CD4-positive, CD25-positive, alpha-beta regulatory T cell (primary cell): ENCODE data around the gene TSGA10. TPM values are rescaled to one million over a fixed set of nuclear protein-coding genes. Genes with fewer than 3 reads are reported as not detected.
A peak's percentile ranks its signal among the peaks of the same experiment; 100 is the strongest.

Experiments
- ATAC-seq, 2 donors: fragments of 150-1000 bp; cut with Tn5 transposase; one replicate each; pipeline ENCODE4 v1.10.0; 2021; ENCODE audit warnings: low read depth in 2 of 2, moderate number of reproducible peaks in 2 of 2, moderate library complexity in 1 of 2
- DNase-seq, 3 donors: peaks; one replicate each; pipeline versions ENCODE4 v3.0.0 to v3.0.0-alpha.2; 2012 to 2022; ENCODE audit warnings: mixed read lengths in 1 of 3
- H3K27ac ChIP-seq: one replicate; pipeline ENCODE4 v1.7.0; 2013; ENCODE audit warnings: mild to moderate bottlenecking, low read length; ENCODE audit not compliant: insufficient read depth, poor library complexity, severe bottlenecking
- H3K27me3 ChIP-seq: one replicate; pipeline ENCODE4 v1.7.0; 2013; ENCODE audit warnings: low read length; ENCODE audit not compliant: control insufficient read depth, insufficient read depth
- H3K36me3 ChIP-seq: one replicate; pipeline ENCODE4 v1.7.0; 2013; ENCODE audit warnings: mild to moderate bottlenecking, low read length, moderate library complexity; ENCODE audit not compliant: control insufficient read depth, insufficient read depth
- H3K4me1 ChIP-seq: 2 replicates; pipeline ENCODE4 v1.7.0; 2013; ENCODE audit warnings: mild to moderate bottlenecking, low read length; ENCODE audit not compliant: insufficient read depth, control insufficient read depth, poor library complexity, severe bottlenecking
- H3K4me3 ChIP-seq: one replicate; pipeline ENCODE4 v1.7.0; 2013; ENCODE audit warnings: low read depth, mild to moderate bottlenecking, low read length, moderate library complexity
- H3K9me3 ChIP-seq, 2 experiments: 1 replicate in 1 of 2; 2 replicates in 1 of 2; pipeline ENCODE4 v1.7.0; 2013; ENCODE audit warnings: low read length in 2 of 2, mild to moderate bottlenecking in 1 of 2, moderate library complexity in 1 of 2; ENCODE audit not compliant: control insufficient read depth in 2 of 2
- H3K27ac Mint-ChIP-seq, 3 donors: one replicate each; pipeline ENCODE4 v1.8.0; 2020 to 2022; ENCODE audit warnings: mild to moderate bottlenecking in 3 of 3, mixed read lengths in 3 of 3, moderate library complexity in 2 of 3
- H3K27me3 Mint-ChIP-seq: one replicate; pipeline ENCODE4 v1.8.0; 2022; ENCODE audit warnings: mild to moderate bottlenecking, mixed read lengths
- H3K36me3 Mint-ChIP-seq: one replicate; pipeline ENCODE4 v1.8.0; 2020; ENCODE audit warnings: mixed read lengths
- H3K4me1 Mint-ChIP-seq, 4 donors: one replicate each; pipeline ENCODE4 v1.8.0; 2020 to 2022; ENCODE audit warnings: mixed read lengths in 4 of 4, mild to moderate bottlenecking in 1 of 4
- H3K4me3 Mint-ChIP-seq, 4 donors: one replicate each; pipeline ENCODE4 v1.8.0; 2020 to 2022; ENCODE audit warnings: mild to moderate bottlenecking in 4 of 4, mixed read lengths in 4 of 4, moderate library complexity in 3 of 4
- H3K9me3 Mint-ChIP-seq, 7 donors: one replicate each; pipeline ENCODE4 v1.8.0; 2020 to 2022; ENCODE audit warnings: mixed read lengths in 7 of 7, mild to moderate bottlenecking in 3 of 7, moderate library complexity in 2 of 7
- polyA plus RNA-seq, 4 donors: library from polyadenylated mRNA; unstranded; fragments of 300-500 nt; fragmentation: Illumina TruSeq; gene quantifications; one replicate each; pipeline ENCODE4 v1.2.3, GENCODE V29; 2021
- total RNA-seq: library from RNA; stranded (reverse); gene quantifications from one replicate; pipeline ENCODE4 v1.2.3, GENCODE V29; 2022

TSGA10 gene
- total and polyA plus RNA-seq, 5 donors from 2014 or later: 7.7 to 17.2 (median 12.6) TPM

GRCh38 chr2:99112617-99113016, 42.1 kb downstream of the TSGA10 start:
- no peaks in the 10 kb centered on the region for H3K4me1 Mint-ChIP-seq
- Histone ChIP-seq H3K27ac (no peak overlapping the region), H3K9me3 (no peaks in the 10 kb centered on the region), H3K4me1 (no peaks in the 10 kb centered on the region), H3K4me3 (no peak overlapping the region), H3K36me3 (no peaks in the 10 kb centered on the region), H3K27me3 (peaks cover 2% of the 10 kb centered on the region)
- no peaks in the 10 kb centered on the region for H3K9me3 Mint-ChIP-seq
- DNase-seq (no peak), ATAC-seq (no peak)
- no peak overlapping the region for H3K4me3 Mint-ChIP-seq
- no peak overlapping the region for H3K27ac Mint-ChIP-seq
- H3K36me3 Mint-ChIP-seq: no peaks in the 10 kb centered on the region
- H3K27me3 Mint-ChIP-seq: peaks cover 10% of the 10 kb centered on the region

- H3K27ac Mint-ChIP-seq: no peak overlapping the region
- H3K4me3 Mint-ChIP-seq: no peak overlapping the region
- Histone ChIP-seq H3K27me3 (peaks cover 2% of the 10 kb centered on the region), H3K4me3 (no peak overlapping the region), H3K9me3 (no peaks in the 10 kb centered on the region), H3K27ac (no peak overlapping the region), H3K36me3 (no peaks in the 10 kb centered on the region), H3K4me1 (no peaks in the 10 kb centered on the region)
- peaks cover 10% of the 10 kb centered on the region for H3K27me3 Mint-ChIP-seq
- no peaks in the 10 kb centered on the region for H3K9me3 Mint-ChIP-seq
- no peak for DNase-seq
- ATAC-seq: no peak
- H3K36me3 Mint-ChIP-seq: no peaks in the 10 kb centered on the region
- H3K4me1 Mint-ChIP-seq: no peaks in the 10 kb centered on the region
Measured at GRCh38 chr2:99111945-99112344, 42.8 kb downstream of the TSGA10 start.

- H3K4me3 Mint-ChIP-seq: no peak overlapping the region
- H3K4me1 ChIP-seq: no peaks in the 10 kb centered on the region
Measured at GRCh38 chr2:99111236-99111635, 43.5 kb downstream of the TSGA10 start.

GRCh38 chr2:99106913-99107312, 47.8 kb downstream of the TSGA10 start:
- Histone ChIP-seq H3K4me3 (no peak overlapping the region), H3K27ac (no peak overlapping the region), H3K27me3 (peaks cover 2% of the 10 kb centered on the region), H3K4me1 (no peaks in the 10 kb centered on the region), H3K9me3 (no peaks in the 10 kb centered on the region), H3K36me3 (no peaks in the 10 kb centered on the region)
- no peak overlapping the region for H3K4me3 Mint-ChIP-seq
- peaks cover 4% of the 10 kb centered on the region for H3K36me3 Mint-ChIP-seq
- DNase-seq: no peak
- ATAC-seq: no peak
- H3K9me3 Mint-ChIP-seq: no peaks in the 10 kb centered on the region
- peaks cover 5% of the 10 kb centered on the region for H3K27me3 Mint-ChIP-seq
- H3K4me1 Mint-ChIP-seq: peaks cover 0 to 4% (median under 1%) of the 10 kb centered on the region in 4 donors
- no peak overlapping the region for H3K27ac Mint-ChIP-seq

More at GRCh38 chr2:99111236-99111635, 43.5 kb downstream of the TSGA10 start:
- Histone ChIP-seq H3K9me3 (no peaks in the 10 kb centered on the region), H3K27me3 (peaks cover 2% of the 10 kb centered on the region), H3K4me3 (no peak overlapping the region), H3K36me3 (no peaks in the 10 kb centered on the region), H3K27ac (no peak overlapping the region)
- ATAC-seq: no peak
- Mint-ChIP-seq H3K9me3 (no peaks in the 10 kb centered on the region), H3K27ac (no peak overlapping the region), H3K36me3 (no peaks in the 10 kb centered on the region), H3K4me1 (no peaks in the 10 kb centered on the region), H3K27me3 (peaks cover 10% of the 10 kb centered on the region)
- no peak for DNase-seq

GRCh38 chr2:99104006-99104405, 50.7 kb downstream of the TSGA10 start:
- Histone ChIP-seq H3K9me3 (no peaks in the 10 kb centered on the region), H3K27ac (no peak overlapping the region), H3K4me3 (no peak overlapping the region), H3K36me3 (no peaks in the 10 kb centered on the region), H3K27me3 (no peaks in the 10 kb centered on the region), H3K4me1 (no peaks in the 10 kb centered on the region)
- ATAC-seq (no peak), DNase-seq (no peak)
- no peak overlapping the region for H3K4me3 Mint-ChIP-seq
- peaks cover 0 to 11% (median under 1%) of the 10 kb centered on the region in 4 donors for H3K4me1 Mint-ChIP-seq
- peaks cover 4% of the 10 kb centered on the region for H3K36me3 Mint-ChIP-seq
- H3K27ac Mint-ChIP-seq: no peak overlapping the region
- no peaks in the 10 kb centered on the region for H3K27me3 Mint-ChIP-seq
- H3K9me3 Mint-ChIP-seq: no peaks in the 10 kb centered on the region

GRCh38 chr2:99101697-99102096, 53.0 kb downstream of the TSGA10 start:
- peak overlapping the region in 2 of 3 donors; percentile 0 to 3 for H3K27ac Mint-ChIP-seq
- no peak overlapping the region for H3K27ac ChIP-seq
- no peaks in the 10 kb centered on the region for H3K9me3 ChIP-seq
- H3K4me3 Mint-ChIP-seq: no peak overlapping the region
- H3K9me3 Mint-ChIP-seq: peaks cover 0 to under 1% (median 0%) of the 10 kb centered on the region in 7 donors
- H3K4me3 ChIP-seq: no peak overlapping the region
- no peaks in the 10 kb centered on the region for H3K27me3 ChIP-seq
- no peaks in the 10 kb centered on the region for H3K4me1 ChIP-seq
- no peaks in the 10 kb centered on the region for H3K36me3 ChIP-seq
- peaks cover 4% of the 10 kb centered on the region for H3K36me3 Mint-ChIP-seq
- DNase-seq (peak in 1 of 3 donors; percentile 4), ATAC-seq (no peak)
- H3K27me3 Mint-ChIP-seq: no peaks in the 10 kb centered on the region
- peaks cover 0 to 11% (median under 1%) of the 10 kb centered on the region in 4 donors for H3K4me1 Mint-ChIP-seq

- DNase-seq (no peak), ATAC-seq (no peak)
- Histone ChIP-seq H3K27ac (no peak overlapping the region), H3K9me3 (peaks cover 6 to 7% of the 10 kb centered on the region in 2 experiments), H3K4me3 (no peak overlapping the region), H3K36me3 (no peaks in the 10 kb centered on the region), H3K27me3 (no peaks in the 10 kb centered on the region), H3K4me1 (no peaks in the 10 kb centered on the region)
- peaks cover 4% of the 10 kb centered on the region for H3K36me3 Mint-ChIP-seq
- no peak overlapping the region for H3K4me3 Mint-ChIP-seq
- peaks cover 0 to 16% (median 6%) of the 10 kb centered on the region in 7 donors for H3K9me3 Mint-ChIP-seq
- peaks cover 0 to 5% (median 0%) of the 10 kb centered on the region in 4 donors for H3K4me1 Mint-ChIP-seq
- no peaks in the 10 kb centered on the region for H3K27me3 Mint-ChIP-seq
- no peak overlapping the region for H3K27ac Mint-ChIP-seq
Measured at GRCh38 chr2:99096728-99097127, 58.0 kb downstream of the TSGA10 start.

GRCh38 chr2:99088017-99088416, 66.7 kb downstream of the TSGA10 start:
- H3K27me3 Mint-ChIP-seq: peaks cover 46% of the 10 kb centered on the region
- no peak overlapping the region for H3K27ac ChIP-seq
- peaks cover 2% of the 10 kb centered on the region for H3K27me3 ChIP-seq
- H3K36me3 Mint-ChIP-seq: peaks cover 5% of the 10 kb centered on the region
- H3K4me3 ChIP-seq: peak overlapping the region; percentile 6
- no peak overlapping the region for H3K4me3 Mint-ChIP-seq
- peaks cover 0 to 18% (median 10%) of the 10 kb centered on the region in 4 donors for H3K4me1 Mint-ChIP-seq
- no peak overlapping the region for H3K27ac Mint-ChIP-seq
- no peaks in the 10 kb centered on the region for H3K36me3 ChIP-seq
- H3K9me3 ChIP-seq: peaks cover 0 to under 1% of the 10 kb centered on the region in 2 experiments
- ATAC-seq (no peak), DNase-seq (peak in 2 of 3 donors; percentile 35 to 53)
- H3K9me3 Mint-ChIP-seq: peaks cover 0 to 8% (median 2%) of the 10 kb centered on the region in 7 donors
- peaks cover 13% of the 10 kb centered on the region for H3K4me1 ChIP-seq
